Ishikawa (cell line): ENCODE results near the gene EEFSEC.
A peak's percentile ranks its signal among the peaks of the same experiment; 100 is the strongest.

ENCODE experiments used
- CEBPB ChIP-seq: IDR thresholded peaks from 2 replicates; pipeline ENCODE4 v1.6.1; 2012
- CREB1 ChIP-seq: IDR thresholded peaks from 2 replicates; pipeline ENCODE4 v1.6.1; 2012; ENCODE audit warnings: low read depth
- EGR1 ChIP-seq: IDR thresholded peaks from 2 replicates; pipeline ENCODE4 v1.6.1; 2012
- EP300 ChIP-seq: IDR thresholded peaks from 2 replicates; pipeline ENCODE4 v1.6.1; 2012; ENCODE audit warnings: borderline replicate concordance
- FOXM1 ChIP-seq: IDR thresholded peaks from 2 replicates; pipeline ENCODE4 v1.6.1; 2012; ENCODE audit warnings: low read depth, borderline replicate concordance
- NFIC ChIP-seq: IDR thresholded peaks from 2 replicates; pipeline ENCODE4 v1.6.1; 2012
- RAD21 ChIP-seq: IDR thresholded peaks from 2 replicates; pipeline ENCODE4 v1.6.1; 2012; ENCODE audit warnings: low read depth
- TAF1 ChIP-seq: IDR thresholded peaks from 2 replicates; pipeline ENCODE4 v1.6.1; 2012; ENCODE audit warnings: low read depth, mild to moderate bottlenecking
- TCF12 ChIP-seq: IDR thresholded peaks from 2 replicates; pipeline ENCODE4 v1.6.1; 2012; ENCODE audit warnings: low read depth
- TEAD4 ChIP-seq: IDR thresholded peaks from 2 replicates; pipeline ENCODE4 v1.6.1; 2012
- YY1 ChIP-seq: IDR thresholded peaks from 2 replicates; pipeline ENCODE4 v1.6.1; 2012; ENCODE audit warnings: low read depth
- ZBTB7A ChIP-seq: IDR thresholded peaks from 2 replicates; pipeline ENCODE4 v1.6.1; 2012; ENCODE audit warnings: low read depth
- TF ChIP-seq, protein P1 (sequence below): IDR thresholded peaks from 2 replicates; pipeline ENCODE4 v1.6.1; 2012; ENCODE audit warnings: low read depth, mild to moderate bottlenecking
- TF ChIP-seq, protein P2 (sequence below): IDR thresholded peaks from 2 replicates; pipeline ENCODE4 v1.6.1; 2012
- TF ChIP-seq, protein P3 (sequence below): IDR thresholded peaks from 2 replicates; pipeline ENCODE4 v1.6.1; 2012

EEFSEC gene

DNA sequence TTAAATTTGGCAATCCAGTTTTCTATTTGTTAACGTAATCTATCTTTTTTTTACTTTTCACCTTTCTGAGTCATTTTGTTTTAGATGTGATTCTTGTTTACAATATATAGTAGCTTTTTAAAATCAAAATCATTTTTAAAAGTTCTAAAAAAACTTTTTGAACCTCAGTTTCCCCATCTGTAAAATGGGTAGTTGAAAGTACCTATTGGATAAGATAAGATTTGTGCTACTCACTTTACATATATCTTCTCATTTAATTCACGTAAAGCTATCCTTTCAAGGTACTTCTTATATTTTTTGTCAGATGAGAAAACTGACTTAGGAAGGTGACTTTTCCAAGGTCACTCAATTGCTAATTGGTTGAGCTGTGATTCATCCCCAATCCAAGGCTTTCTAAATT, 153.2 kb downstream of the EEFSEC start:
- TF ChIP-seq FOXM1: no peak
- TF ChIP-seq YY1: no peak
- TF ChIP-seq RAD21: no peak
- no peak for TF ChIP-seq NFIC
- TF ChIP-seq EGR1: no peak
- no peak for TF ChIP-seq TAF1
- no peak for TF ChIP-seq ZBTB7A
- TF ChIP-seq CEBPB: no peak
- no peak for TF ChIP-seq TEAD4
- TF ChIP-seq, protein P1, sequence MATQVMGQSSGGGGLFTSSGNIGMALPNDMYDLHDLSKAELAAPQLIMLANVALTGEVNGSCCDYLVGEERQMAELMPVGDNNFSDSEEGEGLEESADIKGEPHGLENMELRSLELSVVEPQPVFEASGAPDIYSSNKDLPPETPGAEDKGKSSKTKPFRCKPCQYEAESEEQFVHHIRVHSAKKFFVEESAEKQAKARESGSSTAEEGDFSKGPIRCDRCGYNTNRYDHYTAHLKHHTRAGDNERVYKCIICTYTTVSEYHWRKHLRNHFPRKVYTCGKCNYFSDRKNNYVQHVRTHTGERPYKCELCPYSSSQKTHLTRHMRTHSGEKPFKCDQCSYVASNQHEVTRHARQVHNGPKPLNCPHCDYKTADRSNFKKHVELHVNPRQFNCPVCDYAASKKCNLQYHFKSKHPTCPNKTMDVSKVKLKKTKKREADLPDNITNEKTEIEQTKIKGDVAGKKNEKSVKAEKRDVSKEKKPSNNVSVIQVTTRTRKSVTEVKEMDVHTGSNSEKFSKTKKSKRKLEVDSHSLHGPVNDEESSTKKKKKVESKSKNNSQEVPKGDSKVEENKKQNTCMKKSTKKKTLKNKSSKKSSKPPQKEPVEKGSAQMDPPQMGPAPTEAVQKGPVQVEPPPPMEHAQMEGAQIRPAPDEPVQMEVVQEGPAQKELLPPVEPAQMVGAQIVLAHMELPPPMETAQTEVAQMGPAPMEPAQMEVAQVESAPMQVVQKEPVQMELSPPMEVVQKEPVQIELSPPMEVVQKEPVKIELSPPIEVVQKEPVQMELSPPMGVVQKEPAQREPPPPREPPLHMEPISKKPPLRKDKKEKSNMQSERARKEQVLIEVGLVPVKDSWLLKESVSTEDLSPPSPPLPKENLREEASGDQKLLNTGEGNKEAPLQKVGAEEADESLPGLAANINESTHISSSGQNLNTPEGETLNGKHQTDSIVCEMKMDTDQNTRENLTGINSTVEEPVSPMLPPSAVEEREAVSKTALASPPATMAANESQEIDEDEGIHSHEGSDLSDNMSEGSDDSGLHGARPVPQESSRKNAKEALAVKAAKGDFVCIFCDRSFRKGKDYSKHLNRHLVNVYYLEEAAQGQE: no peak
- no peak for TF ChIP-seq EP300
- TF ChIP-seq, protein P2, sequence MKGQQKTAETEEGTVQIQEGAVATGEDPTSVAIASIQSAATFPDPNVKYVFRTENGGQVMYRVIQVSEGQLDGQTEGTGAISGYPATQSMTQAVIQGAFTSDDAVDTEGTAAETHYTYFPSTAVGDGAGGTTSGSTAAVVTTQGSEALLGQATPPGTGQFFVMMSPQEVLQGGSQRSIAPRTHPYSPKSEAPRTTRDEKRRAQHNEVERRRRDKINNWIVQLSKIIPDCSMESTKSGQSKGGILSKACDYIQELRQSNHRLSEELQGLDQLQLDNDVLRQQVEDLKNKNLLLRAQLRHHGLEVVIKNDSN: no peak
- TF ChIP-seq CREB1: no peak
- TF ChIP-seq TCF12: no peak
- TF ChIP-seq, protein P3, sequence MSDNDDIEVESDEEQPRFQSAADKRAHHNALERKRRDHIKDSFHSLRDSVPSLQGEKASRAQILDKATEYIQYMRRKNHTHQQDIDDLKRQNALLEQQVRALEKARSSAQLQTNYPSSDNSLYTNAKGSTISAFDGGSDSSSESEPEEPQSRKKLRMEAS: no peak

DNA sequence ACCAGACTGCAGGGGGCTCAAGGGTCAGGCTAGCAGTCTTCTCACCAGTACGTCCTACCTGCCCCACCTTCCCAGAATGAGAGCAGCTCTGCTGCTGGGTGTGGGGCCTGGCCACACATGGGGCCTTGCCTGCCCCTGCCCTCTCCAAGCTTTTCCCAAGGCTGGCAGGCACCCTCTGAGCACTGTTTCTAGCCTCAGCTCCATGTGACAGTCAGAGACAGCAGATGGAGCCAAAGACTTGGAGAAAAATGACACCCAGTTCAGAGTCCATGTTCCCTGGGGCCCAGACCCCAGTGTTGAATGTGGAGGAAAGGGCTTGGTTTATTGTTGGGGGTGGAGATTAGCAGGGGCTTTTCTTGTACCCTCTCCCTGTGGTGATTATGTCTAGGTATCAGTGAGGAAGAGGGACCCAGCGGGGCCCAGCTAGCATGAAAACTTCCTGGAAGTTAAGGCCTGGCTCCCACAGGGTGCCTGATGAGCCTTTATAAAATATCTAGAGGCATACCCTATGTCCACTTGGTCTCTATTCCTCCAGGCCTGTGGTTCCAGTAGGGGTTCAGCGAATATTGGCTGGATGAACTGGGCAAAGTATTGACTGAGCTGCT, 153.8 kb downstream of the EEFSEC start:
- TF ChIP-seq RAD21 (peak; percentile 33; the same call in 1 of the 2 replicates), ZBTB7A (no peak)

DNA sequence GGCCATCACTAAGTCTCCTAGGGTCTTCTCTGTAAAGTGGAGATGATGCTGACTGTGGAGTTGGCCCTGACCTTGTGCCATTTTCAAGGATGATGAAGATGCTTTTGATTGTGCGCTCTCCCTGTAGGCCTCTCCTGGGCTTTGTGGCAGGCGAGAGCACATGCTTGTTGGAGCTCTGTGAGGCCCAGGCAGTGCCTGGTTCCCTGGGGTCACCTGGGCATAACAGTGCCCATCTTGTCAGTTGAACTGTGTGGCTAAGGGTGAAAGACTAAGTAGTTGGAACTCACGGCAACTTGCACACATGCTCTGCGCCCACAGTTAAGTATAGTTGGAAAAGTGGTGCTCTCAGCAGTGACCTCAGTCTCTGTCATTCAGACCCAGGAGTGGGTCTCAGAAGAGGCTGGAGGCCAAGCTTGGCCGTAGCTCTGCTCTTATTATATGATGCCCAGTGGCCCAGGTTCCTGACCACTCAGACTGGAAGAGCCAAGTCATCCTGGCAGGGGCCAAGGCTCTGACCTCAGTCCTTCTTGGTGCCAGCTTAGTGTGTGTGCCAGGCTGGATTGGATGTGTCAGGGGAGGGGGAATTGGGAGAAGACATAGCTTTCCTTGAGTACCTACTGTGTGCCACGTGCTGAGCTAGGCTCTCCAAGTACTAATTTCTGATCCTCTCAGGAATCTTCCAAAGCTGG, 154.6 kb downstream of the EEFSEC start:
- TF ChIP-seq, protein P2: no peak
- TF ChIP-seq EP300 (no peak), NFIC (no peak), TCF12 (no peak), CEBPB (no peak), EGR1 (no peak), YY1 (no peak), ZBTB7A (no peak), CREB1 (no peak), RAD21 (no peak), TEAD4 (no peak), TAF1 (no peak), FOXM1 (no peak)
- TF ChIP-seq, protein P3: no peak
- TF ChIP-seq, protein P1: no peak

DNA sequence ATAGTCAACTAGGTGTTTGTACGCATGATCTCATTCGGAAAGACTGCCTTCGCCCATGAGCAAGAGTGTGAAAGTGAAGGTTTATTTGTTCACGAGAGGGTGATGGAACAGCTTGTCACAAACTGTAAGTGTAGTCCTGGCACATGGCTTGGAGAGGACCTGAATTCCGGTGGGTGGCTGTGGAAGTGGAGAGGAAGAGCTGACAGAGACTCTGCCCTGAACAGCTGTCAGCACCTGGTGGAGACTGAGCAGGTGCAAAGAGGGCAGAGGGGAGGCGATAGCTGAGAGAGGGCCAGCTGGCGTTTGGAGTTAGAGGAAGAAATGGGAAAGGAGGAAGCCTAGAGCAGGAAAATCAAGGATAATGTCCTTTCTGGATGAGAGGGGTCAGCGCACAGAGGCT, 155.7 kb downstream of the EEFSEC start:
- TF ChIP-seq YY1 (no peak), NFIC (no peak), TCF12 (no peak), TAF1 (no peak), ZBTB7A (no peak), TEAD4 (no peak), FOXM1 (no peak), EP300 (no peak), CREB1 (no peak), EGR1 (no peak), CEBPB (no peak), RAD21 (no peak)
- TF ChIP-seq, protein P2: no peak
- TF ChIP-seq, protein P1: no peak
- TF ChIP-seq, protein P3: no peak
